22Rv1 (cell line): ENCODE measurements around the gene ZNF385A.

ENCODE experiments used
- H3K27ac ChIP-seq: fragments of 450-650 bp; 2 replicates; pipeline ENCODE4 v1.5.1; 2017
- ZFX ChIP-seq: fragments of 450-650 bp; IDR thresholded peaks from 2 replicates; pipeline ENCODE4 v1.6.1; 2017; ENCODE audit warnings: antibody characterized with exemption, borderline replicate concordance
- TF ChIP-seq, protein P1 (sequence below): fragments of 450-650 bp; IDR thresholded peaks from 2 replicates; pipeline ENCODE4 v1.5.1; 2017; ENCODE audit warnings: mild to moderate bottlenecking

The ZNF385A gene

GRCh38 chr12:54413284-54414190 is 29.0 kb upstream of the ZNF385A start:
- no peak overlapping the region for H3K27ac ChIP-seq
- no peak for TF ChIP-seq ZFX
- TF ChIP-seq, protein P1, sequence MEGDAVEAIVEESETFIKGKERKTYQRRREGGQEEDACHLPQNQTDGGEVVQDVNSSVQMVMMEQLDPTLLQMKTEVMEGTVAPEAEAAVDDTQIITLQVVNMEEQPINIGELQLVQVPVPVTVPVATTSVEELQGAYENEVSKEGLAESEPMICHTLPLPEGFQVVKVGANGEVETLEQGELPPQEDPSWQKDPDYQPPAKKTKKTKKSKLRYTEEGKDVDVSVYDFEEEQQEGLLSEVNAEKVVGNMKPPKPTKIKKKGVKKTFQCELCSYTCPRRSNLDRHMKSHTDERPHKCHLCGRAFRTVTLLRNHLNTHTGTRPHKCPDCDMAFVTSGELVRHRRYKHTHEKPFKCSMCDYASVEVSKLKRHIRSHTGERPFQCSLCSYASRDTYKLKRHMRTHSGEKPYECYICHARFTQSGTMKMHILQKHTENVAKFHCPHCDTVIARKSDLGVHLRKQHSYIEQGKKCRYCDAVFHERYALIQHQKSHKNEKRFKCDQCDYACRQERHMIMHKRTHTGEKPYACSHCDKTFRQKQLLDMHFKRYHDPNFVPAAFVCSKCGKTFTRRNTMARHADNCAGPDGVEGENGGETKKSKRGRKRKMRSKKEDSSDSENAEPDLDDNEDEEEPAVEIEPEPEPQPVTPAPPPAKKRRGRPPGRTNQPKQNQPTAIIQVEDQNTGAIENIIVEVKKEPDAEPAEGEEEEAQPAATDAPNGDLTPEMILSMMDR = no peak

- TF ChIP-seq, protein P1 = no peak
- TF ChIP-seq ZFX = no peak
- no peak overlapping the region for H3K27ac ChIP-seq
These were observed 28.3 kb upstream of the ZNF385A start for GRCh38 chr12:54412786-54413185.

DNA sequence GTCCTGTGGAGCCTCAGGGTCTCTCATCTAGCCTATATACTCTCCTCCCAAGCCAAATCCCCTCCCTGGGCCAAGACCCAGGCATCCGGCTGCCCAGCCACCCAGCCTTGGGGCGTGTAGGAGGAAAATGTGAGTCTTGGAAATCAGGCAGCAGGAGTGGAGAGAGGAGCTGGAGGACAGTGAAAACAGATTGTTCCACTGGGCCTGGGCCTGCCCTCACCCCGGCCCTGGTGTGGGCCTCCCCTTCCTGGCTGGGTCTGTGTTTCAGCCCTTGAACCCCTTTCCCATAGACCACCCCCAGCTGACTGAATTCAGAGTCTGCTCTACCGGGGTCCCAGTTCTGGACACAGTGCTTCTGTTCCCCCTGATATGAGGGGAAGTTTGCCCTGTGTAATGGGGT is 27.8 kb upstream of the ZNF385A start:
- no peak for TF ChIP-seq ZFX
- TF ChIP-seq, protein P1 = no peak
- H3K27ac ChIP-seq = no peak overlapping the region

GRCh38 chr12:54411391-54412241 is 27.1 kb upstream of the ZNF385A start:
- H3K27ac ChIP-seq = no peak overlapping the region
- TF ChIP-seq ZFX = no peak
- TF ChIP-seq, protein P1 = no peak

DNA sequence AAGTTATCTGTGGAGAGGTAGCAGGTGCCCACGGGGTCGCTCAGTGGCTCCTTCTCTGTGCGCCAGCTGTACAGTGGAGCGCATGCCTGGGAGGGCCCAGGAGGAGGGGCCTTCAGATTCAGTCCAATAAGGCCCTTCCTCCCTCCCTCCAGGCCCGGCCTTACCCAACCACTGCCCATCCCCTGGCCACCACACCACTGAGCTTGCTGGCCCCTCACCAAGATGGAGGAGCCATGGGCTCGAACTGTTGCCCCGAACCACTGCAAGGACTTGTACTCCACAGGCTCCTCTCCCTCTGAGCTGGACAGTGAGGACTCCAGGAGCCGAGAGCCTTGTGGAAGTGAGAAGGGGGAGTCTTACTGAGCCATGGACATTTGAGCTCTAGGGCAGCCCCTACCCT is 24.7 kb upstream of the ZNF385A start:
- TF ChIP-seq, protein P1 = no peak
- TF ChIP-seq ZFX = no peak

GRCh38 chr12:54407183-54407905 is 22.8 kb upstream of the ZNF385A start:
- H3K27ac ChIP-seq = no peak overlapping the region

More for the DNA sequence above, 24.7 kb upstream of the ZNF385A start:
- no peak overlapping the region for H3K27ac ChIP-seq

More at GRCh38 chr12:54407183-54407905, 22.8 kb upstream of the ZNF385A start:
- TF ChIP-seq ZFX = no peak
- TF ChIP-seq, protein P1 = no peak
